GM18867 (cell line): ENCODE data around the gene SLC5A1.

Experiments
- ATAC-seq: cut with Tn5 transposase; IDR thresholded peaks from one replicate; pipeline ENCODE4 v1.9.1; 2021; ENCODE audit warnings: mild to moderate bottlenecking, moderate library complexity; ENCODE audit not compliant: unreplicated experiment

Gene SLC5A1

GRCh38 chr22:32050678-32051515 is 7.8 kb downstream of the SLC5A1 start:
- ATAC-seq, result peak; percentile 47

- no peak for ATAC-seq
Measured at GRCh38 chr22:32052244-32052643, 9.2 kb downstream of the SLC5A1 start.

GRCh38 chr22:32052936-32053791 is 10.1 kb downstream of the SLC5A1 start:
- no peak for ATAC-seq

GRCh38 chr22:32055069-32055468 is 12.0 kb downstream of the SLC5A1 start:
- ATAC-seq, result no peak

- no peak for ATAC-seq
Measured at GRCh38 chr22:32058656-32059260, 15.7 kb downstream of the SLC5A1 start.

- ATAC-seq, result no peak
Measured at GRCh38 chr22:32059426-32059825, 16.4 kb downstream of the SLC5A1 start.

GRCh38 chr22:32063701-32064100 is 20.6 kb downstream of the SLC5A1 start:
- ATAC-seq, result no peak

GRCh38 chr22:32066820-32067219 is 23.8 kb downstream of the SLC5A1 start:
- ATAC-seq, result no peak

GRCh38 chr22:32067613-32068012 is 24.6 kb downstream of the SLC5A1 start:
- ATAC-seq, result no peak

GRCh38 chr22:32069579-32070372 is 26.7 kb downstream of the SLC5A1 start:
- no peak for ATAC-seq

GRCh38 chr22:32073262-32073661 is 30.2 kb downstream of the SLC5A1 start:
- ATAC-seq, result no peak

- no peak for ATAC-seq
Measured at GRCh38 chr22:32073823-32074380, 30.8 kb downstream of the SLC5A1 start.

GRCh38 chr22:32075997-32076760 is 33.1 kb downstream of the SLC5A1 start:
- no peak for ATAC-seq

- ATAC-seq, result no peak
Measured at GRCh38 chr22:32076761-32077084, 33.7 kb downstream of the SLC5A1 start.

- no peak for ATAC-seq
Measured at GRCh38 chr22:32077151-32077550, 34.1 kb downstream of the SLC5A1 start.

- no peak for ATAC-seq
Measured at GRCh38 chr22:32079130-32080089, 36.3 kb downstream of the SLC5A1 start.

- ATAC-seq, result no peak
Measured at GRCh38 chr22:32080904-32081303, 37.8 kb downstream of the SLC5A1 start.

GRCh38 chr22:32082331-32082730 is 39.3 kb downstream of the SLC5A1 start:
- no peak for ATAC-seq

- no peak for ATAC-seq
Measured at GRCh38 chr22:32083000-32083399, 39.9 kb downstream of the SLC5A1 start.
